Measurements from ENCODE around the gene MPPED1.

DNA sequence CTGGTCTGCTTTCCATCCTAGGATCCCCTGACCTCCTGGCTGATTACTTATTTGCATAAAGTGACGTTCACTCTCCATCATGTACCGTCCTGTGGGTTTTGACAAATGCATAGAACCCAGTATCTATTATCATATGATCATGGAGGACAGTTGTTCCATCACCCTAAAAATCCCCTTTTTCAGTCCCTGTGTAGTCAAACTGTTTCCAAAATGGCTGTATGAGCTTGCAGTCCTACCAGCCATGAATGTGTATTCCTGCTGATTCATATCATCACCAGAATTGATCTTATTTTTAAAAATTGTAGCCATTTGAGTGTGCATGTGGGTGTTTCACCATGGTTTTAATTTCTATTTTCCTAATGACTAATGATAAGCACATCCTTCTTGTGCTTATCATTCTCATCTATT is 108.8 kb downstream of the MPPED1 start:
- TF ChIP-seq, protein P1, sequence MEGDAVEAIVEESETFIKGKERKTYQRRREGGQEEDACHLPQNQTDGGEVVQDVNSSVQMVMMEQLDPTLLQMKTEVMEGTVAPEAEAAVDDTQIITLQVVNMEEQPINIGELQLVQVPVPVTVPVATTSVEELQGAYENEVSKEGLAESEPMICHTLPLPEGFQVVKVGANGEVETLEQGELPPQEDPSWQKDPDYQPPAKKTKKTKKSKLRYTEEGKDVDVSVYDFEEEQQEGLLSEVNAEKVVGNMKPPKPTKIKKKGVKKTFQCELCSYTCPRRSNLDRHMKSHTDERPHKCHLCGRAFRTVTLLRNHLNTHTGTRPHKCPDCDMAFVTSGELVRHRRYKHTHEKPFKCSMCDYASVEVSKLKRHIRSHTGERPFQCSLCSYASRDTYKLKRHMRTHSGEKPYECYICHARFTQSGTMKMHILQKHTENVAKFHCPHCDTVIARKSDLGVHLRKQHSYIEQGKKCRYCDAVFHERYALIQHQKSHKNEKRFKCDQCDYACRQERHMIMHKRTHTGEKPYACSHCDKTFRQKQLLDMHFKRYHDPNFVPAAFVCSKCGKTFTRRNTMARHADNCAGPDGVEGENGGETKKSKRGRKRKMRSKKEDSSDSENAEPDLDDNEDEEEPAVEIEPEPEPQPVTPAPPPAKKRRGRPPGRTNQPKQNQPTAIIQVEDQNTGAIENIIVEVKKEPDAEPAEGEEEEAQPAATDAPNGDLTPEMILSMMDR (IDR thresholded peaks at IDR 0.05), result no peak
- no peak for TF ChIP-seq EZH2 (IDR thresholded peaks at IDR 0.05; ENCODE audit: borderline replicate concordance, insufficient read depth, low read depth, low read length, poor library complexity, severe bottlenecking)

Data from B cell (primary cell).